ENCODE results near the gene CDH11. TPM values are rescaled to one million over a fixed set of nuclear protein-coding genes. Genes with fewer than 3 reads are reported as not detected.

Gene CDH11
- total RNA-seq, 2 donors from 2014 or later = not detected

DNA sequence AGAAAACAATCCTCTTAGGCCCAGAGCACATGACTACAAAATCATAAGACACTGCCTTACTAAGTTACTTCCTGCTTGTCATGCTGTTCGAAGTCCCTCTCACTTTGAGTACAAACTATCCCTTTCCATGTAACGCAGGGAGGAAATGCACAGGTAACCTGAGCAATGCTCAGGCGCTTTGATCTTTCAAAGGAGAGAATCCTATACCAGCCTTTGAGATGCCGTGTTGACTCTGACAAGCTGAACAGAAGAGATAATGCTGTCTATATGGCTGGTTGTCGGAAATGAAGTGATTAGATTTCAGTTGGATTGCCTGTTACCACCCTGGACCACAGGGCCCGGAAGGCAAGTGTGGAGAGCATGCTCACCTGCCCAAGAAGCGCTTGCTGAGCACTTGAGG is 75.9 kb downstream of the CDH11 start:
- Mint-ChIP-seq H3K4me1 (no peaks in the 10 kb centered on the region), H3K4me3 (no peak overlapping the region), H3K36me3 (ENCODE audit: low read depth) (no peaks in the 10 kb centered on the region), H3K27ac (no peak overlapping the region), H3K9me3 (peaks cover 7% of the 10 kb centered on the region), H3K27me3 (no peaks in the 10 kb centered on the region)
- no peak for ATAC-seq (replicated peaks)

DNA sequence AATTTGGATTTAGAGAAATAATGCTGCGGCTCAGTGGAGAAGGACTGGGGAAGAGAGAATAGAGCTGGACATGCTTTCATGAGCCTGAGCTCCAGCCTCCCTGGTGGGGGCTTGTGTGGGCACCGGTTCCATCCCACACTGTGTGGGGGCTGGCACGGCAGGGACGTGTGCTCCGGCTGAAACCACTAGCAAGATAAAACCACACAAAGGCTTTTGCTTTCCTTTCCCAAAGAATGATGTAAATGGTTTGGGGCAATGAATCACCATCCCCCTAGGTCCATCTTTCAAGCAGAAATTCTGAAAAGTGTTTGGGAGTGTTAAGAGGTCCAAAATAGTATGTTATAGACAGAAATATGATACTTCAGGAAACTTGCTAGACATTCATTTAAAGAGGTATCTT is 77.0 kb downstream of the CDH11 start:
- no peaks in the 10 kb centered on the region for H3K36me3 Mint-ChIP-seq (ENCODE audit: low read depth)
- H3K4me1 Mint-ChIP-seq = no peaks in the 10 kb centered on the region
- H3K27me3 Mint-ChIP-seq = no peaks in the 10 kb centered on the region
- H3K27ac Mint-ChIP-seq = no peak overlapping the region
- ATAC-seq (replicated peaks) = no peak
- no peak overlapping the region for H3K4me3 Mint-ChIP-seq
- H3K9me3 Mint-ChIP-seq = peaks cover 10% of the 10 kb centered on the region

- no peaks in the 10 kb centered on the region for H3K27me3 Mint-ChIP-seq
- no peak for ATAC-seq (replicated peaks)
- no peak overlapping the region for H3K4me3 Mint-ChIP-seq
- no peaks in the 10 kb centered on the region for H3K4me1 Mint-ChIP-seq
- no peak overlapping the region for H3K27ac Mint-ChIP-seq
- no peaks in the 10 kb centered on the region for H3K36me3 Mint-ChIP-seq (ENCODE audit: low read depth)
- peaks cover 10% of the 10 kb centered on the region for H3K9me3 Mint-ChIP-seq
Observed at GRCh38 chr16:65044026-65044425, 77.8 kb downstream of the CDH11 start.

- ATAC-seq (replicated peaks) = no peak
- Mint-ChIP-seq H3K9me3 (peaks cover 10% of the 10 kb centered on the region), H3K4me1 (no peaks in the 10 kb centered on the region), H3K36me3 (ENCODE audit: low read depth) (no peaks in the 10 kb centered on the region), H3K27ac (no peak overlapping the region), H3K4me3 (no peak overlapping the region), H3K27me3 (no peaks in the 10 kb centered on the region)
Observed at GRCh38 chr16:65042438-65043365, 79.2 kb downstream of the CDH11 start.

GRCh38 chr16:65041667-65042066 is 80.2 kb downstream of the CDH11 start:
- no peaks in the 10 kb centered on the region for H3K4me1 Mint-ChIP-seq

DNA sequence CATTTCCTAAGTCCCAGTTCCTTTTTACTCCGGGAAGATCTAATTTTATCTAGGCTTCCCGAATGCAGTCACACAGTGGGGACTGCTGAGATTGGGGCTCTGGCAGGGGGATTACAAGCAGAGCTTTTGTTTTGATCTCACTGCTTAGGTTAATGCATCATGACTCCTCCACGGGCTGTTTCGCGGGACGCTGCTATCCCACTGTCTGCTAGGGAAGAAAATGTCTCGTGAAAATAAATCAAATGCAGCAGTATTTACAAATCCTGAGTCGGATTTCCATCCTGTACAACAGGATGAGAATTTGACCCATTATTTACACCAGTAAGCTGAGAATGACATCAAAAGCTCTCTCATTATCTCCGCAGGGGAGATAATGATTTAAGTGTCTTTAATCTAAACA is 83.8 kb downstream of the CDH11 start:
- Mint-ChIP-seq H3K36me3 (ENCODE audit: low read depth) (no peaks in the 10 kb centered on the region), H3K4me3 (no peak overlapping the region), H3K27ac (no peak overlapping the region), H3K4me1 (no peaks in the 10 kb centered on the region), H3K27me3 (no peaks in the 10 kb centered on the region), H3K9me3 (peaks cover 14% of the 10 kb centered on the region)
- no peak for ATAC-seq (replicated peaks)

More at GRCh38 chr16:65041667-65042066, 80.2 kb downstream of the CDH11 start:
- no peak for ATAC-seq (replicated peaks)
- no peaks in the 10 kb centered on the region for H3K27me3 Mint-ChIP-seq
- no peak overlapping the region for H3K27ac Mint-ChIP-seq
- H3K4me3 Mint-ChIP-seq = no peak overlapping the region
- no peaks in the 10 kb centered on the region for H3K36me3 Mint-ChIP-seq (ENCODE audit: low read depth)
- H3K9me3 Mint-ChIP-seq = peaks cover 10% of the 10 kb centered on the region

- Mint-ChIP-seq H3K9me3 (peaks cover 14% of the 10 kb centered on the region), H3K27ac (no peak overlapping the region), H3K4me1 (no peaks in the 10 kb centered on the region), H3K36me3 (ENCODE audit: low read depth) (no peaks in the 10 kb centered on the region), H3K4me3 (no peak overlapping the region), H3K27me3 (no peaks in the 10 kb centered on the region)
- no peak for ATAC-seq (replicated peaks)
Observed at GRCh38 chr16:65037556-65037955, 84.3 kb downstream of the CDH11 start.

DNA sequence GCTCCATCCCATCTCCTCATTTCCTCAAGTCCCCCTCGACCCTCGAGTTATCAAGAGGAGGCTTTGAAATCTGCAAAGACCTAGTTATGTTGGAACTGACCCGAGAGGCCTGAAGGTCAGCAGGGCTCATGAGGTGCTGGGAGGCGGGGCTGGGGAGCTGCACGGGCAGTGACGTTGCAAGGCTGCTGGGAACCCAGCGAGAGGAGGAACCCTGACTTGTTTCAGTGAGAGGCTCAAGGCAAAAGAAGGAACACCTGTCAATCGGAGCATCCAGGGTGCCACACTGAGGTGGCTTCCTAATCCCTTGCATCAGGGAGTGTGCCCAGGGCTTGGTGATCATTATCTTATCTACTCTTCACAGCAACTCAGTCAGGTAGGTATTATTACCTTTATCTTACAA is 86.9 kb downstream of the CDH11 start:
- Mint-ChIP-seq H3K27me3 (no peaks in the 10 kb centered on the region), H3K36me3 (ENCODE audit: low read depth) (no peaks in the 10 kb centered on the region), H3K9me3 (peaks cover 13% of the 10 kb centered on the region), H3K4me1 (no peaks in the 10 kb centered on the region), H3K4me3 (no peak overlapping the region), H3K27ac (no peak overlapping the region)
- ATAC-seq (replicated peaks) = no peak

GRCh38 chr16:65032387-65032786 is 89.5 kb downstream of the CDH11 start:
- Mint-ChIP-seq H3K4me3 (no peak overlapping the region), H3K36me3 (ENCODE audit: low read depth) (no peaks in the 10 kb centered on the region), H3K27ac (no peak overlapping the region), H3K27me3 (no peaks in the 10 kb centered on the region), H3K9me3 (peaks cover 15% of the 10 kb centered on the region), H3K4me1 (no peaks in the 10 kb centered on the region)
- no peak for ATAC-seq (replicated peaks)

- Mint-ChIP-seq H3K27ac (no peak overlapping the region), H3K4me1 (no peaks in the 10 kb centered on the region), H3K36me3 (ENCODE audit: low read depth) (no peaks in the 10 kb centered on the region), H3K27me3 (no peaks in the 10 kb centered on the region), H3K4me3 (no peak overlapping the region), H3K9me3 (peaks cover 9% of the 10 kb centered on the region)
- ATAC-seq (replicated peaks) = no peak
Observed at GRCh38 chr16:65024767-65025178, 97.1 kb downstream of the CDH11 start.

- Mint-ChIP-seq H3K4me1 (no peaks in the 10 kb centered on the region), H3K36me3 (ENCODE audit: low read depth) (no peaks in the 10 kb centered on the region), H3K4me3 (no peak overlapping the region), H3K9me3 (peaks cover 9% of the 10 kb centered on the region), H3K27ac (no peak overlapping the region), H3K27me3 (no peaks in the 10 kb centered on the region)
- ATAC-seq (replicated peaks) = no peak
Observed at GRCh38 chr16:65023802-65024201, 98.1 kb downstream of the CDH11 start.

DNA sequence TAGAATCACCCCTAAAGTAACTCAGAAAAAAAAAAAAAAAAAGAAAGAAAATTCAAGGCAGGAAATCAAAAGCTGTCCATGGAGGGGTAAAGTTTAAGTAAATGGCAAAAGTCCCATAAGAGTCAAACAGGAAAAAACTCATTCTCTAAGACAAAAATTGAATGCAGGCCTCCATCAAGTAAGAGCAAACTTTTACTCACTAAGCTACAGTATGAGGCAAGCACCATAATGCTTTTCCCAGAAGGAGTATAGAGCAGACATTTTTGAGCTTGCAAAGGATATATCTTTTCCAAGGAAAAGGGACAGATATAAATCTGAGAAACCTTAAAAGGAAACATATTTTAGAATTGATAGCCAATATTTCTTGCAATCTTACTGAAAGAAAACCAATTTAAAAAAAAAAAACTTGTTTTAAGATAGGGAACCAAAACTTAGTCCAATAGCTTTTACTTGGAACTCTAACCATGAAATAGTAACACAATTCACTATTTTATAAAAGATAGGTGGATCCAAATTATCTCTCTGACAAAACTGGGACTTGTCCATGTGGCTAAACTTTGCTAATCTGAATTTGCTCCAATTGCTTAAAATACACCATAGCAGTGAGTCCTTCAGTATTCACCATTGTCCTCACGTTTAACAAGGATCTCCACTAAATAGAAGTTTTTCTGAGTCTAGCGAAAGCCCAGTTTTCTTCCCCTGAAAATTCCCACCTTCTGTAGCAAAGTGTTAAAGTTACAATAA is 99.8 kb downstream of the CDH11 start:
- no peak overlapping the region for H3K27ac Mint-ChIP-seq
- H3K36me3 Mint-ChIP-seq (ENCODE audit: low read depth) = no peaks in the 10 kb centered on the region
- H3K4me3 Mint-ChIP-seq = no peak overlapping the region
- ATAC-seq (replicated peaks) = no peak
- peaks cover 6% of the 10 kb centered on the region for H3K9me3 Mint-ChIP-seq
- no peaks in the 10 kb centered on the region for H3K4me1 Mint-ChIP-seq
- H3K27me3 Mint-ChIP-seq = no peaks in the 10 kb centered on the region

DNA sequence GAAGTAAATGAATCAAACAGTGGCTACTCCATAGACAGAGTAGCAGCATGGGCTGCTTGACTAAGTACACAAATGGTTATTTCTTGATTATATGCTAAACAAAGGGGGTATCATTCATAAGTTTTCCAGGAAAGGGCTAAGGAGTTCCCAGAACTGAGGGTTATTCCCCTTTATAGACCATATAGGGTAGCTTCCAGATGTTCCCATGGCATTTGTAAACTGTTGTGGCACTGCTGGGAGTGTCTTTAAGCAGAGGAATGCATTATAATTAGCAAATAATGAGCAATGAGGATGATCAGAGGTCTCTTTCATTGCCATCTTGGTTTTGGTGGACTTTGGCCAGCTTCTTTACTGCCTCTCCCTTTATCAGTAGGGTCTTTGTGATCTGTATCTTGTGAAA is 105.1 kb downstream of the CDH11 start:
- Mint-ChIP-seq H3K36me3 (ENCODE audit: low read depth) (no peaks in the 10 kb centered on the region), H3K27me3 (no peaks in the 10 kb centered on the region), H3K4me1 (no peaks in the 10 kb centered on the region), H3K27ac (no peak overlapping the region), H3K9me3 (peaks cover 15% of the 10 kb centered on the region), H3K4me3 (no peak overlapping the region)
- no peak for ATAC-seq (replicated peaks)

DNA sequence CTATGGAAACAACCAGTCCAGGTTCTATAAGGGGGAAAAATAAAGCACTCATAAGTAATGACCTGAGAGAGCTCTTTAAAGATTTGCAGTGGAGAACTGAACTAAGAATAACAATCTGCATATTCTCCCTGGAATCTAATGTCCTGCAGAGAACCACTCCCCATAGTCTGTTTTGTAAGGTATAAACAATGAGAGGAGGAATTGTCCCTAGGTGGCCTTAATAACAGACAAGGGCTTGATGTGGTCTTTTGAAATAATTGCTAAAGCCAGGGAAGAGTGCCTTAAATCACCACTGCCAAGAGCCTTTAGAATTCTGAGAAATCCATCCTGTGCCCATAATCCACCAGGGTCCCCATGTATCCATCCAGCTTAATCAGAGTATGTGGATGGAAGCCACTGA is 106.3 kb downstream of the CDH11 start:
- Mint-ChIP-seq H3K4me1 (no peaks in the 10 kb centered on the region), H3K4me3 (no peak overlapping the region), H3K36me3 (ENCODE audit: low read depth) (no peaks in the 10 kb centered on the region), H3K27me3 (no peaks in the 10 kb centered on the region), H3K9me3 (peaks cover 12% of the 10 kb centered on the region), H3K27ac (no peak overlapping the region)
- no peak for ATAC-seq (replicated peaks)

- no peak for ATAC-seq (replicated peaks)
- Mint-ChIP-seq H3K9me3 (peaks cover 11% of the 10 kb centered on the region), H3K27ac (no peak overlapping the region), H3K36me3 (ENCODE audit: low read depth) (no peaks in the 10 kb centered on the region), H3K27me3 (no peaks in the 10 kb centered on the region), H3K4me3 (no peak overlapping the region), H3K4me1 (no peaks in the 10 kb centered on the region)
Observed at GRCh38 chr16:65012357-65012756, 109.5 kb downstream of the CDH11 start.

All from activated T-helper 17 cell treated with anti-CD3 and anti-CD28 coated beads, Interleukin-2, amount 50 U/mL, for 72 hours (primary cell).